ENCODE data around the gene CEP162. TPM values are rescaled to one million over a fixed set of nuclear protein-coding genes. Genes with fewer than 3 reads are reported as not detected.
"Not testable (repeated sequence)": the region's sequence is repeated elsewhere in the genome, so short reads cannot be mapped to it uniquely, and the experiment has no call there.

CEP162 gene
- total and polyA plus RNA-seq, 2 of the 8 experiments (the other 6 are each of a cell fraction or from before 2014, with no cell fraction given): 1.3 to 10.6 TPM

- H4K20me1 ChIP-seq (replicated peaks in 1 of 2; ENCODE audit: control insufficient read depth in 1 of 2, insufficient read depth in 2 of 2, low read length in 2 of 2); H3K9ac ChIP-seq (replicated peaks in 1 of 4; ENCODE audit: extremely low read depth in 1 of 4, low read depth in 3 of 4, low read length in 3 of 4); H2BK12ac ChIP-seq (ENCODE audit: low read depth, low read length); H3K27ac ChIP-seq (ENCODE audit: low read depth, low read length); H3K79me1 ChIP-seq (ENCODE audit: low read depth, low read length); H2BK15ac ChIP-seq (ENCODE audit: low read length); H3K79me2 ChIP-seq (ENCODE audit: control insufficient read depth in 1 of 2, insufficient read depth in 2 of 2, low read length in 2 of 2); H2BK5ac ChIP-seq (ENCODE audit: low read depth, low read length); DNase-seq (ENCODE audit: low read depth in 1 of 2, low spot score in 2 of 2); H4K5ac ChIP-seq (ENCODE audit: insufficient read length, low read depth, low read length); POLR2A ChIA-PET (ENCODE audit: partially characterized antibody); H3K23ac ChIP-seq (ENCODE audit: insufficient read length); H3K23me2 ChIP-seq (ENCODE audit: low read depth, low read length); H3K9me3 ChIP-seq (ENCODE audit: insufficient read depth in 2 of 2, low read depth in 1 of 2, low read length in 1 of 2); H3K27me3 ChIP-seq (replicated peaks in 1 of 4; ENCODE audit: control insufficient read depth in 3 of 4, extremely low read depth in 1 of 4, insufficient read depth in 3 of 4, low read length in 3 of 4); H4K91ac ChIP-seq (replicated peaks; ENCODE audit: insufficient read length, low read length); H2AFZ ChIP-seq (ENCODE audit: low read length); H2AK5ac ChIP-seq (ENCODE audit: low read depth, low read length); FAIRE-seq; H3K4me1 ChIP-seq (replicated peaks in 1 of 4; ENCODE audit: control insufficient read depth in 3 of 4, insufficient read depth in 4 of 4, low read length in 3 of 4); H3K4me2 ChIP-seq (ENCODE audit: insufficient read depth in 1 of 2, low read depth in 2 of 2, low read length in 2 of 2); H3K56ac ChIP-seq (replicated peaks; ENCODE audit: insufficient read length, low read depth, low read length); H3K4ac ChIP-seq (replicated peaks; ENCODE audit: insufficient read length, low read depth, low read length); H2BK20ac ChIP-seq (ENCODE audit: low read length); H3K18ac ChIP-seq (ENCODE audit: extremely low read depth, low read length); H3K4me3 ChIP-seq (ENCODE audit: extremely low read depth in 1 of 4, insufficient read depth in 2 of 4, low read depth in 3 of 4, low read length in 4 of 4); H4K8ac ChIP-seq (ENCODE audit: extremely low read depth, insufficient read depth, low read length); H3K36me3 ChIP-seq (ENCODE audit: control insufficient read depth in 2 of 4, insufficient read depth in 4 of 4, low read length in 3 of 4); H3K14ac ChIP-seq (ENCODE audit: insufficient read length); H2BK120ac ChIP-seq (replicated peaks; ENCODE audit: low read depth, low read length): not testable (repeated sequence)
- 86% methylated on average over 3 of the region's 3 CpGs; no CpG with 5 or more reads in 1 of the 2 experiments for WGBS, 2 experiments (ENCODE audit: extremely low coverage in 1 of 2, insufficient coverage in 1 of 2, insufficient read length in 1 of 2, insufficient replicate concordance in 2 of 2, low coverage in 1 of 2, low lambda C conversion rate in 2 of 2, missing lambda C conversion rate in 1 of 2)
- CTCF ChIA-PET (ENCODE audit: partially characterized antibody): interaction anchor here (1.7 kb wide), 1 partner anchor 14 kb away, joined by 6 read pairs; no protein-coding TSS in a partner anchor
Observed at GRCh38 chr6:84105215-84105924, 122.1 kb downstream of the CEP162 start.

All from H1 (cell line).